ENCODE data around the gene CHST13. TPM values are rescaled to one million over a fixed set of nuclear protein-coding genes. Genes with fewer than 3 reads are reported as not detected.

CHST13 gene
- total RNA-seq, 1 donor from 2014 or later: not detected

- H3K4me3 ChIP-seq (ENCODE audit: low read depth, low read length): no peak overlapping the region
- no peak for DNase-seq (ENCODE audit: low read depth)
- TF ChIP-seq CTCF (IDR thresholded peaks at IDR 0.05; ENCODE audit: insufficient read depth, low read length, poor library complexity, severe bottlenecking): no peak
- H3K27me3 ChIP-seq (ENCODE audit: control insufficient read depth, insufficient read depth, low read length): peaks cover 31% of the 10 kb centered on the region
- no peaks in the 10 kb centered on the region for H3K36me3 ChIP-seq (ENCODE audit: control insufficient read depth, insufficient read depth, low read length)
Observed at GRCh38 chr3:126536126-126536525, 12.2 kb downstream of the CHST13 start.

GRCh38 chr3:126537116-126537729 lies 13.3 kb downstream of the CHST13 start:
- Histone ChIP-seq H3K4me3 (ENCODE audit: low read depth, low read length) (no peak overlapping the region), H3K27me3 (ENCODE audit: control insufficient read depth, insufficient read depth, low read length) (peaks cover 42% of the 10 kb centered on the region), H3K36me3 (ENCODE audit: control insufficient read depth, insufficient read depth, low read length) (no peaks in the 10 kb centered on the region)
- no peak for TF ChIP-seq CTCF (IDR thresholded peaks at IDR 0.05; ENCODE audit: insufficient read depth, low read length, poor library complexity, severe bottlenecking)
- DNase-seq (ENCODE audit: low read depth): no peak

GRCh38 chr3:126537730-126538281 lies 13.9 kb downstream of the CHST13 start:
- Histone ChIP-seq H3K36me3 (ENCODE audit: control insufficient read depth, insufficient read depth, low read length) (no peaks in the 10 kb centered on the region), H3K27me3 (ENCODE audit: control insufficient read depth, insufficient read depth, low read length) (peaks cover 48% of the 10 kb centered on the region), H3K4me3 (ENCODE audit: low read depth, low read length) (no peak overlapping the region)
- DNase-seq (ENCODE audit: low read depth): no peak
- no peak for TF ChIP-seq CTCF (IDR thresholded peaks at IDR 0.05; ENCODE audit: insufficient read depth, low read length, poor library complexity, severe bottlenecking)

- no peak overlapping the region for H3K4me3 ChIP-seq (ENCODE audit: low read depth, low read length)
- DNase-seq (ENCODE audit: low read depth): no peak
- no peaks in the 10 kb centered on the region for H3K36me3 ChIP-seq (ENCODE audit: control insufficient read depth, insufficient read depth, low read length)
- peaks cover 50% of the 10 kb centered on the region for H3K27me3 ChIP-seq (ENCODE audit: control insufficient read depth, insufficient read depth, low read length)
- TF ChIP-seq CTCF (IDR thresholded peaks at IDR 0.05; ENCODE audit: insufficient read depth, low read length, poor library complexity, severe bottlenecking): no peak
Observed at GRCh38 chr3:126538316-126538715, 14.4 kb downstream of the CHST13 start.

GRCh38 chr3:126538966-126539365 lies 15.0 kb downstream of the CHST13 start:
- Histone ChIP-seq H3K27me3 (ENCODE audit: control insufficient read depth, insufficient read depth, low read length) (peaks cover 50% of the 10 kb centered on the region), H3K4me3 (ENCODE audit: low read depth, low read length) (no peak overlapping the region), H3K36me3 (ENCODE audit: control insufficient read depth, insufficient read depth, low read length) (no peaks in the 10 kb centered on the region)

More at GRCh38 chr3:126538966-126539365, 15.0 kb downstream of the CHST13 start:
- no peak for DNase-seq (ENCODE audit: low read depth)
- no peak for TF ChIP-seq CTCF (IDR thresholded peaks at IDR 0.05; ENCODE audit: insufficient read depth, low read length, poor library complexity, severe bottlenecking)

All from kidney epithelial cell (primary cell).